NCI-H146 treated with DMSO at 0.1 percent for 48 hours (cell line): Measurements from ENCODE around the gene SDE2.

Experiments
- DNase-seq: peaks from one replicate; lab custom pipeline; 2025; ENCODE audit not compliant: unreplicated experiment; lab: John Stamatoyannopoulos, UW

SDE2 gene

GRCh38 chr1:225999227-225999911, at the start of gene SDE2:
TSS of gene SDE2 (minus strand) at chr1:225999343. CDS start at chr1:225999312, 31 bp downstream.
- peak; percentile 96 for DNase-seq

- no peak for DNase-seq
Observed at GRCh38 chr1:226048886-226049285, 49.7 kb upstream of the SDE2 start.

GRCh38 chr1:226047495-226047894, 48.4 kb upstream of the SDE2 start:
- no peak for DNase-seq

GRCh38 chr1:226046240-226046639, 47.1 kb upstream of the SDE2 start:
- DNase-seq: no peak

- no peak for DNase-seq
Observed at GRCh38 chr1:226044514-226045101, 45.5 kb upstream of the SDE2 start.

GRCh38 chr1:226041419-226041818, 42.3 kb upstream of the SDE2 start:
- no peak for DNase-seq

GRCh38 chr1:226038661-226039060, 39.5 kb upstream of the SDE2 start:
- no peak for DNase-seq

GRCh38 chr1:226035915-226036314, 36.8 kb upstream of the SDE2 start:
- no peak for DNase-seq

- no peak for DNase-seq
Observed at GRCh38 chr1:226034482-226034881, 35.3 kb upstream of the SDE2 start.

GRCh38 chr1:226033991-226034390, 34.8 kb upstream of the SDE2 start:
- DNase-seq: no peak

- no peak for DNase-seq
Observed at GRCh38 chr1:226033582-226033981, 34.4 kb upstream of the SDE2 start.

GRCh38 chr1:226029568-226030225, 30.6 kb upstream of the SDE2 start:
- no peak for DNase-seq

GRCh38 chr1:226029093-226029496, 30.0 kb upstream of the SDE2 start:
- no peak for DNase-seq

- DNase-seq: no peak
Observed at GRCh38 chr1:226027538-226028217, 28.5 kb upstream of the SDE2 start.

GRCh38 chr1:226026833-226027232, 27.7 kb upstream of the SDE2 start:
- DNase-seq: no peak

GRCh38 chr1:226023735-226024134, 24.6 kb upstream of the SDE2 start:
- no peak for DNase-seq

GRCh38 chr1:226021801-226022200, 22.7 kb upstream of the SDE2 start:
- no peak for DNase-seq

GRCh38 chr1:226021401-226021800, 22.3 kb upstream of the SDE2 start:
- no peak for DNase-seq

- DNase-seq: no peak
Observed at GRCh38 chr1:226019572-226019971, 20.4 kb upstream of the SDE2 start.

GRCh38 chr1:226017070-226017469, 17.9 kb upstream of the SDE2 start:
- DNase-seq: peak; percentile 12

- no peak for DNase-seq
Observed at GRCh38 chr1:226009650-226010044, 10.5 kb upstream of the SDE2 start.
